DMS 273 treated with DMSO at 0.1 percent for 48 hours (cell line): ENCODE measurements around the gene KLK2.
A peak's percentile ranks its signal among the peaks of the same experiment; 100 is the strongest.
"Not testable (repeated sequence)": the region's sequence is repeated elsewhere in the genome, so short reads cannot be mapped to it uniquely, and the experiment has no call there.

Source experiments
- DNase-seq: peaks from one replicate; lab custom pipeline; 2025; lab: John Stamatoyannopoulos, UW

KLK2 gene

GRCh38 chr19:50894478-50895356, 21.5 kb downstream of the KLK2 start:
- no peak for DNase-seq

DNA sequence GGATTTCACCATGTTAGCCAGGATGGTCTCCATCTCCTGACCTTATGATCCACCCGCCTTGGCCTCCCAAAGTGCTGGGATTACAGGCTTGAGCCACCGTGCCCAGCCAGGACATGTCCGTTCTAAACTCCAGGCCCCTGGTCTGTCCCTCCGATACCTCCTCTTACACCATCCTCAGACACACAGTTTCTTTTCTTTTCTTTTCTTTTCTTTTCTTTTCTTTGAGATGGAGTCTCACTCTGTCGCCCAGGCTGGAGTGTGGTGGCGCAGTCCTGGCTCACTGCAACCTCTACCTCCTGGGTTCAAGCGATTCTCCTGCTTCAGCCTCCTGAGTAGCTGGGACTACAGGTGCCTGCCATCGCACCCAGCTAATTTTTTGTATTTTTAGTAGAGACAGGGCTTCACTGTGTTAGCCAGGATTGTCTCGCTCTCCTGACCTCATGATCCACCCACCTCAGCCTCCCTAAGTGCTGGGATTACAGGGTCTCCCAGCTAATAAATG, 22.9 kb downstream of the KLK2 start:
- not testable (repeated sequence) for DNase-seq

DNA sequence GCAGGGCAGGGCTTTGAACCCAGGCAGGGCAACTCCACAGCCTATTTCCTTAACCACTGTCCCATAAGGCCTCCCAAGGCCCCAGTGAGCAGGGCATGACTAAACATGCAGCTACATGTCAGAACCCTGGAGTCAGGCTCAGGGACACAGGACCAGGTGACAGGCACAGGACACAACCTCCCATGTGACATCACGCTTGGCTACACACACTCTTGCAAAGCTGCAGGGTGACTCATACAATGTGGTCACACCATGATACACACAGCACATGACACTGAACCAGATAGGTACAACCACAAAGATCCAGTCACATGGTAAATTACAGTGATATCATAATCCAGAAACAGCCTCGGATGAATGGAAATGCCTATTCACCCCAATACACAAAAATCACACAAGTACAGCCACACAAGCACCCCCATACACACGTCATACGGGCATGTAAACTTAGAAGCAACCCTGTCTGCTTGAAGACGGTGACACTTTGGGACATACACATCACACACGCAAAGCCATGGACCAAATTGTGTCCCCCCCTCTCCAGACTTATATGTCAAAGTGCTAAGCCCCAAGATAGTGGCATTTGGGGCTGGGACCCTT, 23.5 kb downstream of the KLK2 start:
- no peak for DNase-seq

- no peak for DNase-seq
These were observed 24.0 kb downstream of the KLK2 start for GRCh38 chr19:50897191-50897607.

DNA sequence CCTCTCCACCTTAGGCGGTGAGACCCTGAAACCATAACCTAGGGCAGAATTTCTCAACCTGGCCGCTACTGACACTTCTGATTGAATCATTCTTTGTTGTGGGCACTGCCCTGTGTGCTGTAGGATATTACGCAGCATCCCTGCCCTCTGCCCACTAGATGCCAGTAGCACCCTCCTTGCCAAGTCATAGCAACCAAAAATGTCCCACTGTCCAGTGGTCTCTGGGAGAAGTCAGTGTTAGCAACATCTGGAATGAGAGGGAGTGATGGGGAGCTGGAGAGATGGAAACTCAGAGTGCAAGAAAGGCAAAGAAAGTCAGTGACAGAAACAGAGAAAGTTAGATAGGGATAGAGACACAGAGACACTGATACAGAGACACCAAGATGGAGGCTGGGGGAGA, 24.4 kb downstream of the KLK2 start:
- no peak for DNase-seq

DNA sequence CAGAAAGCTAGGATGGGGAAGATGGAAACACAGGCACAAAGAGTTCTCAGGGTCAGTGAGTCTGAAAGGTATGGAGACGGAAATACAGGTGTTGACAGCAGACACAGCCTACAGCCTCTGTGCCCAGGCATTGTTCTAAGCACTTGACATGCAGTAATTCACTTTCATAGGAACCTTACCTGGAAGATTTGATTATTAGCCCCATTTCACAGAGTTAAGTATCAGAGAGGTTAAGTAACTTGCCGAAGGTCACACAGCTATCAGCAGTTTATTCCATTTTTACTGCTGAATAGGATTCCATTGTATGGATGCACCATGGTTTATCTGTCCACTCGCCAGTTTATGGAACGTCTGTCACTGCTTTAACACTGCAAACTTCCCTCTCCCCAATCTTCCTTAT, 24.8 kb downstream of the KLK2 start:
- DNase-seq, result no peak

DNA sequence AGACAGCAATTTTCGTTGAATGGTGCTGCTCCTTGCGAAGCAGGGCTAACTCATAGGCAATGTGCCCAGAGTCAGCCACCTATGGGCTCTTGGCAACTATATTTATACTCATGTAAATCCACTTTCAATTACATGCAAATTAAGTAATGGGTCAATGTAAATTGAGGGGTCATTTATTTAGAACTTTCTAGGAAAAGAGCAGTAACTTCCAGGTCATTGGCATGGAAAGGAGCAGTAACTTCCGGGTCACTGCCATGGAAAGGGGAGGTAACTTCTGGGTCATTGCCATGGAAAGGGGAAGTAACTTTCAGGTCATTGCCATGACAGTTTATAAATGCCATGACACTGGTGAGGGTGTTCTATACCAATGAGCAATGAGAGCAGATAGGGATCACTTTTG, 26.3 kb downstream of the KLK2 start:
- DNase-seq, result no peak

GRCh38 chr19:50902640-50903039, 29.4 kb downstream of the KLK2 start:
- DNase-seq, result no peak

DNA sequence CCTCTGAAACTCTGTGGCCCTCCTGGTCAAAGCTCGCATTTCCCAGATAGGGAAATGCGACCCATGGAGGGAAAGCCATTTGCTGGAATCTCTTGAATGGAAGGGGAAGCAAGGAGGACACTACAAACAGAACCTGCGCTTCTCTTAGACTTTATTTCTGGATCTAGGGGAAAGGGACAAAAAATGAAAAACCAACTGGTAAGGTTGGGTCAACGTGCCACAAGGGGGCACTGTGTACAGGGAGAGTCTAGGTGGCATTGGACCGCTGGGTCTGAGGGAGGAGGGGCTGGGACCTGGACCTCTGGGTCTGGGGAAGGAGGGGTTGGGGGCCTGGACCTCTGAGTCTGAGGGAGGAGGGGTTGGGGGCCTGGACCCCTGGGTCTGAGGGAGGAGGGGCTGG, 33.0 kb downstream of the KLK2 start:
- DNase-seq, result no peak

- DNase-seq, result no peak
These were observed 35.1 kb downstream of the KLK2 start for GRCh38 chr19:50908336-50908735.

- DNase-seq, result no peak
These were observed 36.2 kb downstream of the KLK2 start for GRCh38 chr19:50909240-50910070.

DNA sequence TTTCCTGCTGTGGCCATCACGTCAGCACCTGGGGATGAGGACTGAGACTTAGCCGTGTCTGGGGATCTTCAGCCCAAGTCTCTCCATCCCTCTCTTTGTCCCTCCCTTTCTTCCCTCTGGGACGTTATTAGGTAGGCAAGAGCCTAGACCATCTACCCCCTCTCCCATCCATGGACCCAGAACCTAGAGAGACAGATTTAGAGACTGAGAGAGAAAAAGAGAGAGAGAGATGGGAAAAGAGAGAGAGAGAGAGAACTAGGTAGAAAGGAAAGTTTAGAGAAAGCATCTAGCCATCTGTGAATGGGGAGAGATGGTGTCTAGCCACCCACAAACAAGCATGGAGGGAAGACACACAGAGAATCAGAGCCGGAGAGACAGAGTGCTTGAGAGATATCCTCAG, 37.5 kb downstream of the KLK2 start:
- DNase-seq, result no peak

DNA sequence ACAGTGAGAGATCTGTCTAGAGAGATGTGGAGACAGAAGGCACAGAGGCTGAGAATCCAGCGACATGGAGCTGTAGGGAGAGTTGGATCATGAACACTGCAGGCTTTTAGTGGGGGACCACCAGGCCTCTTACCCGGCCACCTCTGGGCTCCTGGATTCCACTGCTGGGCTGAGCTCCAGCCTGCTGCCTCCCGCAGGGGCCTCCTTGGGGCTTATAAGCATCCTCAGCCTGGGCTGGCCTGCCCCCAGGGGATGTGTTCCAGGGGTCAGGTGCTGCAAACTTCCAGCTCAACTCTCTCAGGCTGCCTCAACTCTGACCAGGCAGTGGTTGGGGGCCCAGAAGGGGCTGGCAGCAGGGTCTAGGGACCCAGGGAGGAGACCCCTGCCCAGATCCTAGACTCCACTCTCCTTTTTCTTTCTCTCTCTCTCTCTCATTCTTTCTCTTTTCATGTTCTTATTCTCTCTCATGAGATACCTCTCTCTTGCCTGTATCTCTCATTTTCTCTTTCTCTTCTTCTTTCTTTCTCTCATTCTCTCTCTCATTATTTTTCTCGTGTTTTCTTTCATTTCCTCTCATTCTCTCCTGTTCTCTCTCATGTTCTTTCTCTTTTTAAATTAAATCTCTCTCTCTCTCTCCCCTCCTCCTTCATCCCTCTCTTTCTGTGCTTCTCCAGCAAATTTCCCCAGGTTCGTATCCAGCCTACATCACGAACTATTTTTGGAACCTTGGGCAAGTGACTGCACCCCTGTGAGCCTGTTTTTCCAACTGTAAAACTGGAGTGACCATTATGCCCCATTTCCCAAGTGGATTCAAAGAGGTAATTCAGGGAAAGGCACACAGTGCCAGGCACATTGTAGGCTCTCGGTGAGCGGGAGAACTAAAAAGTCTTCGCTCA, 38.2 kb downstream of the KLK2 start, which contains the start of gene KLK4:
Gene KLK4 (minus strand): TSS at position 190 of the 896 bp plus-strand sequence. CDS start 657 bp downstream, outside the sequence.
- no peak for DNase-seq

- DNase-seq, result no peak
These were observed 38.9 kb downstream of the KLK2 start for GRCh38 chr19:50912102-50912599.

- DNase-seq, result no peak
These were observed 39.8 kb downstream of the KLK2 start for GRCh38 chr19:50912727-50913716.

DNA sequence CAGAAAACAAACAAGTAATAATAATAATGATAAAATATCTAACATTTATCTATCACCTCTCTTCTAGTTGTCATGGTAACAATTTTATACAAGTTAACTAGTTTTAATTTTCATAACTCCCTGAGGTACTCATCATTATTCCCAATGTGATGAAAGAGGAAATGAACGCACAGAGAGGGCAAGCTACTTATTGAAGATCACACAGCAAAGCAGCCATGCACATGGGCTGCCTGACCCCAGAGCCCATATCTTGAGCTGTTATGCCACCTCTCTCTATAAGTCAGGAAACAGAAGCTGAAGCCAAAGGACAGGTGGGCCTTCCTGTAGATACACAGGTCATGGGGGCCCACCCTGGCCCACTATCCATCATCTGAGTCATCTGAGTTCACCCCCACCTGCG, 42.8 kb downstream of the KLK2 start:
- no peak for DNase-seq

- DNase-seq, result no peak
These were observed 48.4 kb downstream of the KLK2 start for GRCh38 chr19:50921426-50922316.

DNA sequence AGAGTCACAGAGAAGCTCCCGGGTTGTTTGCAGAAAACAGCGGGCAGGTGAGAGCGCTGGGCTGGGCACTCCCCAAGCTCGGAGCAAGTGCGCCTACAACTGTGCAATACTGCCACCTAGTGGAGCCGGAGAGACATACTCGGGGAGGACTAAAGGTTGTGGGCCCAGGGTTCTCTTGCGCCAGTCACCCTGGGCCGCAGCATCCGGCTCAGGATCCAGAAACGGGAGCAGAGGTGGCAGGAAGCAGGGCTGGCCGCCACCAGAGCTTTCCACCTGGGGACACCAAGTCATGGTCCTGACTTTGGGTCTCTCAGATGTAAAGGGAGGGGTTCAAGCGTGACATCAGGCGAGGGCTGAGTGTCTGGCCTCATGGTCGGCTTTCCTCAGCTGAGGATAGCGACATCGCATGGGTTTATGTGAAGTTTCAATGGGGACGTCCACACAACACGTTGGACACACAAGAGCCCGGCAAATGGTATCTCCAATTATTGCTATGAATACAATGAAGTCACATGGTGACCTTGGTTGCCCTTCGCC, 49.1 kb downstream of the KLK2 start:
- peak; percentile 31 for DNase-seq

GRCh38 chr19:50924586-50924985, 51.3 kb downstream of the KLK2 start:
- DNase-seq, result no peak
